Measurements from ENCODE around the gene CETP.

The CETP gene, protein sequence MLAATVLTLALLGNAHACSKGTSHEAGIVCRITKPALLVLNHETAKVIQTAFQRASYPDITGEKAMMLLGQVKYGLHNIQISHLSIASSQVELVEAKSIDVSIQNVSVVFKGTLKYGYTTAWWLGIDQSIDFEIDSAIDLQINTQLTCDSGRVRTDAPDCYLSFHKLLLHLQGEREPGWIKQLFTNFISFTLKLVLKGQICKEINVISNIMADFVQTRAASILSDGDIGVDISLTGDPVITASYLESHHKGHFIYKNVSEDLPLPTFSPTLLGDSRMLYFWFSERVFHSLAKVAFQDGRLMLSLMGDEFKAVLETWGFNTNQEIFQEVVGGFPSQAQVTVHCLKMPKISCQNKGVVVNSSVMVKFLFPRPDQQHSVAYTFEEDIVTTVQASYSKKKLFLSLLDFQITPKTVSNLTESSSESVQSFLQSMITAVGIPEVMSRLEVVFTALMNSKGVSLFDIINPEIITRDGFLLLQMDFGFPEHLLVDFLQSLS

DNA sequence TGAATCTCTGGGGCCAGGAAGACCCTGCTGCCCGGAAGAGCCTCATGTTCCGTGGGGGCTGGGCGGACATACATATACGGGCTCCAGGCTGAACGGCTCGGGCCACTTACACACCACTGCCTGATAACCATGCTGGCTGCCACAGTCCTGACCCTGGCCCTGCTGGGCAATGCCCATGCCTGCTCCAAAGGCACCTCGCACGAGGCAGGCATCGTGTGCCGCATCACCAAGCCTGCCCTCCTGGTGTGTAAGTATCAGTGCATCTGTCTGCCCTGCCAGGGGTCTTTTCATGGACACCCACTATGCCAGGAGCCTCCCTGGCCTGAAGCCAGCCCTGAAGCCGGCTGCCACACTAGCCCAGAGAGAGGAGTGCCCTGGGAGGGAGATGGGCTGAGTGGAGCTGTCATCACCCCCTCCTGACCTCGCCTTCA, at the start of gene CETP:
Gene CETP (plus strand): TSS at position 100 of the 431 bp plus-strand sequence. CDS start 30 bp downstream, at position 130.
- DNase-seq: no peak

DNA sequence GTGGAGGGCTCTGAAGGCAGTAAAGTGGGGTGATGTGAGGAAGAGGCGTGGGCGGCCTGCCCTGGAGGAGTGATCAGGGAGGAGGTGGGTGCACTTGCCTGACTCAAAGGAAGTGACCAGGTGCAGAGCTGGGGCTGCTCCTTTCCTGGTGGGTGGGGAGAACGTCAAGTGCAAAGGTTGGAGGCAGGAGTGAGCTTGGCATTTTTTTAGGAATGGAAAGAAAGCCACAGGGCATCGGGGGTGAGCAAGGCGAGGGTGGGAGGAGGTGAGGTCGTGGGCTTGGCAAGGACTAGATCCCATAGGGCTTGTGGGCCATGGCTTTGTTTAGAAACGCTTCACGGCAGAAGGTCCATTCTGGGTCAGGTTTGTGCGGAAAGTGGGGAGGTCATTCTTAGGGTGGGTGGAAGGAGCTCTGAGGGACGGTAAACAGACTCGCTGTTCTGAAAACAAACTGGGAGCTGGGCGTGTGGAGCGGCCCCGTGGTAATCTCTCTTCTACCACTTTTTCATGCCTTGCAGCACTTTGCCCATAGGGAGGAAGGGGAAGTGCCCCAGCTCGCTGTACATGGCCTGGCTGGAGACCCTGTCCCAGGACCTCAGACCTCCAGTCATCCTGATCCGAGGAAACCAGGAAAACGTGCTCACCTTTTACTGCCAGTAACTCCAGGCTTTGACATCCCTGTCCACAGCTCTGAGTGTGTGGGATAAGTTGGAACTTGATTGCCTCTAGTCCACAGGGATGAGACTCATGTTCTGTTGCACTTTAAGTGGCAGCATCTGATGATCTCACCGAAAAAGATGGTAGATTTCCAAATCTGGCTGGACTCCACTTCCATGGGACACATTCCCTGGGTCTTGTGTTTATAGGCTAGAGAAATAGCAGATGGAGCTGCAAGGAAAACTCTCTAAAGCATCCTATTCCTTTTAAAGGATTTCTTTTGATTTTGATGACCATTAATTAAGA, 48.7 kb upstream of the CETP start:
- DNase-seq: no peak

DNA sequence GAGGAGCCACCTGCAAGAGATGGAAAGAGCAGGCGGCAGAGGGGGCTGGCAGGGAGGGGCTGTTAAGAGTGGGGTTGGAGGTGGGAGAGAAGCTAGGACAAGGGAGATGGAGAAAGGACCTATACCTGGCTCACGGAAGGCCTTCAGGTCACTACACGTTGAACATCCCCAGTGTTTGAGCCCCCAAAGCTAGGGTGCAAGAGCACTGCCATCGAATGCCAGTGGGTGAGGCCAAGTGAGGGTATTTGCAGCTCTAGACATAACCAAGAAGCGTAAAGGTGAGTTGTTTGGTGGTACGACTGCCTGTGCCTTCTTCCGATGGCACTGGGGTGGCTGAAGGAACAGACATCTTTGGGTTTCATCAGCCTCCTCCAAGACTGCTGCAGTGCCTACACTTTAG, 46.9 kb upstream of the CETP start:
- no peak for DNase-seq

DNA sequence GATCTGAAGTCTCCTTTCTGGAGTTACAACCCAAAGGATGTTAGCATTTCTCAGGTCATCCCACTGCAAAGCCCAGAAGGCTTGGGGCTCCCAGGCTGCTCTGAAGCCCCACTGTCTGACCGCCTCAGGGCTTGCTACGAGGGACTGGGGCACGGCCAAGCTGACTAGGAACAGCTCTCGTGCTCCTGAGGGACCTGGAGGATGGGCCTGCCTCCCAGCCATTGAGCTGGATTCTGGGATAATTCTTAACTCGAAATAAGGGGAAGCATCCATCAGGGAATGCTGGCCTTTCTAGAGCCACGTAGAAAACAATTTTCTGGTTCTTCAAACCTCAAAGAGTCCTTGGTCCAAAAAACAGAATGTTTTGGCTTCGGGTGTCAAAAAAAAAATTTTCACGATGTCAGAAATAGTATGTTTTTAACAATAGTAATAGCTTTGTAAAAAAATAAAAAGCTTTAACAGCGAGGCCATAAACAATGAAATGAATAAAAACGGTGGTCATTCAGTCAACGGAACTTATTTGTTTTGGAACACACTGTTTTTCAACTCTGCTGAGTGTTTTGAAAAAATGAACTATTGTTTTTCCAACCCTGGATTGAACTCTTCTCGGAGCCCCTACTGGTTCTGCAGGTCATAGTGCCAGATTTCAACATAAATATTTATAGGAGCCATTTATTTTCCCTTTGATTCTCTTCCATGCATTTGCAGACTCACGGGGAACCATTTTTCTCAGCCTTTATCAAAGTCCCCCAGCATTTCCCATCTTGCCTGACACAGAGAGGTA, 46.2 kb upstream of the CETP start:
- no peak for DNase-seq

DNA sequence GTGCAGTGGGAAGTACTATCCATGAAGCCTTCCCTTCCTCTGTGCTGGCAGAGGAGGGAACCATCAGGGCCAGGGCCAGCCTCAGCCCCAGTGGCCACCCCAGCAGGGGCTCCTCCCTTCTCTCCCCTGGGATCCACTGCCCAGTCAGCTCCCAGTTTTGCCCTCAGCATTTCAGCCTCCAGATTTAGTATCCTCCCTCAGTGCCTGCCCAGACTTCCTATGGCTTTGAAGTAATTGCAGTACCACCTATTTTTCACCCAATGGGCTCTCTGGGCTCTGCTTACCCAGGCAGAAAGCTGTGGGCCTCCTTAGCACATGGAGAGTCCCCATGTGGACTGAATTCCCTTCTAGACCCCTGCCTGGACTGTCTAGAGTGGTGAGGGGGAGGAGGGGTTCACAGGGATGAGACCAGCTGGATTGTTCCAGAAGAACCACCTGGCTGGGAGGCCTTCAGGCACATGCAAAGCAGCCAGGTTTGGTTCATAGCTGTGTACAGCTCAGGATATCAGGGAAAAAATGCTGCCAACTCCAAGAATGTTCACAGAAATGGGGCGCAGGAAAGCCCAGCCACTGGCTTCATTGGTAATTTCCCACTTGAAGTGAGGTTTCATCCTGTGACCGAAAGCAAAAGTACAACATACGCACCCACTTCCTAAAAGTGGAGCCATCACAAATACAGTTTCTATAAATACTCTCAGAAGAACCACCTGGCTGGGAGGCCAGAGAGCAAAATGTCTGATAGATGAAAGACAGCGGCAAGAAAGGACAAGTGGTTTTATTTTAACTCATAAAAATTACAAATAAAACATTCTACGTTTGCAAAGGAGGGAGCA, 45.0 kb upstream of the CETP start:
- peak; percentile 54 to 66 for DNase-seq

DNA sequence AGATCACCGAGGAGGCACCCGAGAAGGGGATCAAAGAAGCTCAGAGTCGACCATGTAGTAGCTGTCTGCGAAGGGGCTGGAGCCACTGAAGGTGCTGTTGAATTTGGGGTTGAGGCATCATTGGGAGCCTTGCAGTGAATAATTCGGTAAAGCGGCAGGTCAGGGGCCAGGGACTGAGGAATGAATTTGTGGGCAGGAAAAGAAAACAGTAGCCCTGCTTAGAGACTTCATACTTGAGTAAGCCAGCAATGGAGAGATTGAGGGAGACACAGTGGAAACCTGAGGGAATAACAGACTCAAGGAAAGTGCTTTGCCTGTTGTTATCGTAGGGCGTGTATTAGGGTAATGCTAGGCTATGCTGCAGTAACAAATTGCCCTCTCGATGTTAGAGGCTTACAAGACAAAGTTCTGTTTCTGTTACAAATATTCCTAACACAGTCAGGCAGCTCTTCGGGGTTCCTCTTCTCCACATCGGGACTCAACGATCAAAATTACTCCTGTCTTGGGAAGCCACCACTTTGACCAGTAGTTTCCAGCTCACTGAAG, 43.2 kb upstream of the CETP start:
- no peak for DNase-seq

DNA sequence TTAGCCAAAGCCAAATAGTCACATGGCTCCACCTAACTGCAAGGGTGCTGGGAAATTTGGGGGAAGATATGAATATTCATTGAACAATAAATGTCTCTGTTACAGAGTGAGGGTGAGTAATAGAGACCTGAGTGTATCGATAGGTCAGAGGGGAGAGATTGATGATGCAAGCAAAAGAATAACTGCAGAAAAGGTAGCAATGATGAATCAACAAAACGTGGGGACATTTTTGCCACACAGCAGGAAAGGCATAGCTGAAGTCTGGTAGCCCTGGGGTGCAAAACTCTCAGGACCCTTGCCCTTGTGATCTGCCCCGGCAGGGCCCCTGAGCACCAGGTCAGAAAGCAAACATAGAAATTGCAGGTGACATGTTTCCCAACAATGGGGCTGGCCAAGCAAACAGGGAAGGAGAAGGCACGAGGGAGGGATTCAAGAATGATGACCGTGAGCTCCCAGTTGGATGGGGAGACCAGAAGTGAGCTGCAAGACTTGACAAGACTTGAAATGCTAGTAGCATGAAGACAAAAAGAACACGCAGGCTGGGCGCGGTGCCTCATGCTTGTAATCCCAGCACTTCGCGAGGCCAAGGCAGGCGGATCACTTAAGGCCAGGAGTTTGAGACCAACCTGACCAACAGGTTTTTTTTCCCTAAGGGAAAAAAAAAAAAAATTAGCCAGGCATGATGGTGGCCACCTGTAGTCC, 42.5 kb upstream of the CETP start:
- no peak for DNase-seq

DNA sequence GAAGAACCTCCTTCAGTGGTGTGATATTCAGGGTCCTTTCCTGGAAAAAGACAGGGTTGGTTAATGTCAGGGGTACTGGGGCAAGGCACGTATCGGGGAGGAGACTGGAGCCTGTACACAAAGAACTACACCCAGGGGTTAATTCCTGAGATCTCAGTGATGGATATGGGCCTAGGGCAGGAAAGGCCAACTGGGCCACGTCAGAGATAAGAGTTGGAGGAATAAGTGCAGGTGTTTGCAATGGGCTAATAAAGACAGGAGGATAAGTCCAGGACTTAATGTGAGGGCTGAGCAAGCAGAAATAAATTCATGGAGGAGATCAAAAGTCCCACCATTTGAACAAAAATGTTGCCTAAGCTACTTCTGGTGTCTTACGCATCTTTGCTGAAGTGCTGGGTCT, 40.2 kb upstream of the CETP start:
- no peak for DNase-seq

DNA sequence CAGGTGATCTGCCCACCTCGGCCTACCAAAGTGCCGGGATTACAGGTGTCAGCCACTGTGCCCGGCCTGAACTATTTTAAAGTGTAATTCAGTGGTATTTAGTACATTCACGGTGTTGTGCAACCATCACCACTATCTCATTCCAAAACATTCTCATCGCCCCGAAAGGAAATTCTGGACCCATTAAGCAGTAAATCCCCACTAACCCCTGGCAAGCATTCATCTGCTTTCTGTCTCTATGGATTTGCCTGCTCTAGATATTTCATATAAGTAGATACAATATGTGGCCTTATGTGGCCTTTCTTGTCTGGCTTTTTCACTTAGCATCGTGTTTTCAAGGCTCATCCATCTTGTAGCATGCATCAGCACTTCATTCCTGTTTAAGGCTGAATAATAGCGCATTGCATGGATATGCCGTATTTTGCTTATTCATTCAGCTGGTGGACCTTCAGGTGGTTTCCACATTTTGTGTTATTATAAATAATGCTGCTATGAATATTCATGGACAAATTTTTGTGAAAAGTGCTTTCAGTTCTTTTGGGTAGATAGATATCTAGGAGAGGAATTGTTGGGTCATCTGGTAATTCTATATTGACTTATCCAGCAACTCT, 38.2 kb upstream of the CETP start:
- DNase-seq: no peak

DNA sequence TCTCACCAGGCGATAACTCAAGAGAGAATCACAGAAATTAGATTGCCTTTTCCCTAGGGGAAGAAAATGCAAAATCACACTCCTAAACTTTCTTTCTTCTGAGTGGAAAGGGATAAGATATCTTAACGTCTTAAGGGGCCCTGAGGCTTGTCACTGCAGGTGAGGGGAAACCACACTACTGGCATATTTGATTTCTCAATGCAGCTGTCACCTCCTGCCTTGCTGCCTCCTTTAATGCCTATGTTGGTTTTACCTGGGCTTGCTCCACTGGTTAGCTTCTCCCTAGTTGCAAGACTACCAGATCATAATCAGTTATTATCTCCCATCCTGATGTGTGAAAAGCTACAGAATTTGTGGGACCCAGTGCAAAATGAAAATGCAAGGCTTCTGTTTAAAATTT, 34.3 kb upstream of the CETP start:
- no peak for DNase-seq

DNA sequence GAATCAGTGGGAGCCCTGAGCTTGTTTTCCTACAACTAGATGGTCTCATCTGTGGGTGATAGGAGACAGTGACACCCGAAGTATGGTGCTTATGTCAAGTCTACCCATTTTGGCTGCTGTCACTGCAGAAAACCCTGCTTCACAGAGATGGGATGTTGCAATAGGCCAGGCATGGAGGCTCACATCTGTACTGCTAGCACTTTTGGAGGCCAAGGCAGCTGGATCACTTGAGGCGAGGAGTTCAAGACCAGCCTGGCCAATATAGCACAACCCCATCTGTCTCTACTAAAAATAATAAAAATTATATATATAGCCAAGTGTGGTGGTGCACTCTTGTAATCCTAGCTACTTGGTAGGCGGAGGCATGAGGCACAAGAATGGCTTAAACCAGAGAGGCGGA, 32.1 kb upstream of the CETP start:
- no peak for DNase-seq

DNA sequence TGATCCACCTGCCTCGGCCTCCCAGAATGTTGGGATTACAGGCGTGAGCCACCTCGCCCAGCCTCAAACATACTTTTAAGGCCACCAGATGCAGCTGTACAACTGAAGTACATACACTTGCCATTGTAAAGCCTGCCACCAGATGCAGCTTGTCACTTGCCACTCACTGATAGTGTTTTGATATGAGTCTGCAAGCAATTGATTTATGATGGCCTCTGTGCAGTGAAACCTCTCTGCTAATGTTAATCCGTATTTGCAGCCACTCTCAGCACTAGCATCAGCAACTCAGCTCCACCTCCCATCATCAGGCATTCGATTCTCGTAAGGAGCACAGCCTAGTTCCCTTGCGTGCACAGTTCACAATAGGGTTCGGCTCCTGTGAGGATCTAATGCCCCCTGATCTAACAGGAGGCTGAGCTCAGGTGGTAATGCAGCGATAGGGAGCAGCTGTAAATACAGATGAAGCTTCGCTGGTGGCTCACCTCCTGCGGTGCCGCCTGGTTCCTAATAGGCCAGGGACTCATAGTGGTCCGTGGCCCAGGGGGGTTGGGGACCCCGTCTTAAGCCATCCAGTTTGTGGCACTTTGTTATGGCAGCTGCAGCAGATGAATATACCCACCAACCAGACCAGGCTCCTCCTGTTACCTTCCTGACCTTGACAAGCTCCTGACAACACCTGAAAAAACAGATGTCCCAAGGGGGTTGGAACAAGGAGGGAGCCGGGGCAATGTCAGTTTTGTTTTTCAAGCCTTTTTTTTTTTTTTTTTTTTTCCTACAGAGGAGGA, 31.1 kb upstream of the CETP start:
- DNase-seq: no peak

DNA sequence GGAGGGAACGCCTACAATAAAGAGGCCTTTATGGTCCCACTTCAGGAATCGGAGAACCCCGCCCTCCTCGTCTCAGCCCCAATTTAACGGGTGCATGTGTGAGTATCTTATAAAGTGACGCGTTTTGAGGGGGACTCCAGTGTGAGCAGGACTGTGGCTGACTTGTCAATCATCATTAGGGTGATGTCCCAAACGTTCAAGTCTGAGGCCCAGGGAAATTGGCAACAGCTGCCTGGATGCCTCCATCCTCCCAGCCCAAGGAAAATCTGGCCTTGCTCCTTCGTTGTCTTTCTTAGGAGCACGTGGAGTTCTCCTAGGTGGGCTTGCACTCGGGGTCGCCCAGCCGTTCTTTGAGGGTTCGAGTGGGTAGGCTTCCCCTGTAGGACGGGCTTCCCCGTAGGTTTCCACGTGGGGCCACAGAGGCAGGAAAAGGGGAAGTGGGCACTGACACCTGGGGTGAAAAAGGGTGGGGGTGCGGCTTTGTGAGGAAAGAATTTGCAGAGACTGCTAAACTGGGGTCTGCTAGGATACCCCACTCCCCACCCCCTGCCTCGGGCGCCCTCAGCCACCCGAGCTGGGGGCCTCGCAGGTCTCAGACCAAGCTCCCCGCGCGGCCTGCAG, 30.4 kb upstream of the CETP start:
- no peak for DNase-seq

DNA sequence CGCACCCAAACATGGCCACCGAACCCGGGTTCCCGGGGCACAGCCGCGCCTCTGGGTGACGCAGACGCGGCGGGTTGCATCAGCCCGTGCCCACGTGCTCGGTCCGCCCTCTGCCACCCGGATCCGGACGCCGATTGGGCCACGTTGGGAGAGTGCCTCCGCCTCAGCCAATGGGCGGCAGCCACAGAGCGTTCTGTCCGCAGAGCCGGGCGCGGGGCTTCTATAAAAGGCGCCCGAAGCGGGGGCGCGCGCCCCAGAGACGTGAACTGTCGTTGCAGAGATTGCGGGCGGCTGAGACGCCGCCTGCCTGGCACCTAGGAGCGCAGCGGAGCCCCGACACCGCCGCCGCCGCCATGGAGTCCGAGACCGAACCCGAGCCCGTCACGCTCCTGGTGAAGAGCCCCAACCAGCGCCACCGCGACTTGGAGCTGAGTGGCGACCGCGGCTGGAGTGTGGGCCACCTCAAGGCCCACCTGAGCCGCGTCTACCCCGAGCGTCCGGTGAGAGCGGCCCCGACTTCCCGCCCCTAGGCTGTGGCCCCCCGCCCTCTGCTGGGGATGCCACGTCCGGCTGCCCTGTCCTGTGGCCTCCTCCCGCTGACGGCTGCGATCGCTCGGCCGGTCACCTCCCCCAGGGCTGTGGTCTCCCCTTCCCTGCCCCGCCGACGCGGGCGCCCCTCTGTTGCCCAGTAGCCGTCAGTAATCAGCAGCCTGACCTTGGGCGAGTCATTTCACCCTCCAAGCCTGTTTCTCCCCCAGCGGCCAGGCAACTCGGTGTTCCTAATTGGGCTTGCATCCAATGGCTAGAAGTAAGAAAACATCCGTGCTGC, 29.6 kb upstream of the CETP start, which contains the start of gene HERPUD1:
Gene HERPUD1 (plus strand): TSS at position 251 of the 829 bp plus-strand sequence. CDS start 103 bp downstream, at position 354.
- DNase-seq: peak; percentile 99

DNA sequence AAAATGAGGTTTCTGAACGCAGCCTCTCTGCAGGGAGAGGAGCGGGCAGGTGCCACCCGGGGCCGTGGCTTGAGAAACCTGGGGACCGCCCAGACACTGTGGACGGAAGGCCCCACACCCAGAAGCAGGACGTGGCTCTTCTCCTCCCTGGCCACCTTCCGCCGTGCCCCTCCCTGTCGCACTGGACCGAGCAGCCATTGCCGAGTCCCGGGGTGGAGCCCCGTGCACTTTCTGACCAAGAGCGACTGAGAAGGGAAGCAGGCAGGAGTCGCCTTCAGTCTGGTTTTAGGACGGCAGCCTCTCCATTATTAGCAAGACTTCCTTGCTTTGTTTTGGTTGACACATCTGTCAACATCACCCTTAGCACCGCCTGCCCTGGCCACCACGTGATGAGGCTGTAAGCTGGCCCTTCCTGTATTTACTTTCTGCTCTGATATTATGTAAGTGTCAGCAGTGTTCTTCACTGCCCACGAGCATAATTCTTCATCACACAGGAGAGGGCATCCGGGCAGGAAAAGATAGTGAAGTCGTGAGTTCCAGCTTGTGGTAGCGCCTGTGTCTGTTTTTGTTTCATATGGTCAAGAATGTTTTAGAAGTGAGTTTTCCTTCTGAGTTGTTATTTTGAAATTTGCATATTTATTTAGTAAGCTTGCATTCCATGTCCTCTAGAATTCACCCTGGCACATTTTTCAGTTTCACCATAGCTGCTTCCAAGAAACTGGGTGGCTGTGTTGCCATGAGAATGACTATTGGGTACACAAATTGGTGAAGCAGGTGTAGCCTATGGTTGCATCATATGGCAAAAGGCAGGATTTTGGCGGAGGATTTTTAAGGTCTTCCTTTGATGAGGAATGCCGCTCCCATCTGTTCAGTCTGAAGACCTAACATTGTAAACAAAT, 28.8 kb upstream of the CETP start:
- peak; percentile 51 to 70 for DNase-seq

DNA sequence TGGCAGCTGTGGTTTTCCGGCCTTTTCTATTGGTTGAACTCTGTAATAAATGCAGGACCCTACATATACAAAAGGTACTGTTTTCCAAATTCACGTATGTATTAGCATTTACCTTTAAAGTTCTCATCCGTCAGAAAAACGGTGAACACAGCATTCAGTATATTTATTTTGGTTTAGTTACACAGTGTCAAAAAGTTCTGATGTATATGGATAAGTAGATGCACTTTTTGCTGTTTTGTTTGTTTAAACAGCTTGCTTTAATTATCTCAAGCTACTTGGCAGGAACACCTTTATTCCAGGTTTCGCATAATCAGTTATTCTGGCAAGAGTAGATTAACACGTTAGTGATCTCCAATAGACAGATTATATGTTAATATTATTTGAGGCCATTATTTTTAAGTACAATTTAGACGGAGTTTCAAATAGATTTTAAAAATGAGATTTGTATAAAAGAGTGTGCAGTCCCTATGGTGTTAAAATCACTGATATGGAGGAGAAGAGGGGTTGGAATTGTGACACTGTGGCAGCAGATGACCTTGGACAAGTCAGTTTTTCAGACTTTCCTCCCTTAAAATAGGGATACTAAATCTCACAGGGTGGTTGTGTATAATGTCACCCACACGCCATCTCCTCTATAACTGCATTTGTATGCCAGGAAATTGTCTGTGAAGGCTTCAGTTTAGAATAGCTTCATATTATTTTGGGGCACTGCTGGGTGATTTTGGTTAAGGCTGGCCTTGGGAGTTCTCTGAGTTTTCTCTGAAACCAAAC, 27.7 kb upstream of the CETP start:
- no peak for DNase-seq
